DOHH2 (cell line): Measurements from ENCODE around the gene UPK1A.

Experiments
- EZH2phosphoT487 ChIP-seq: fragments of 200-600 bp; sonication (generic); IDR thresholded peaks from 2 replicates; pipeline ENCODE4 v1.6.1; 2017; ENCODE audit warnings: borderline replicate concordance, mild to moderate bottlenecking, antibody characterized with exemption, low read length, moderate library complexity, mixed read lengths
- TF ChIP-seq, protein P1 (sequence below): fragments of 200-600 bp; sonication (generic); IDR thresholded peaks from one replicate; pipeline ENCODE4 v1.5.1; 2014; ENCODE audit warnings: antibody characterized with exemption, mild to moderate bottlenecking, low read depth, low read length; ENCODE audit not compliant: poor library complexity, severe bottlenecking

DNA sequence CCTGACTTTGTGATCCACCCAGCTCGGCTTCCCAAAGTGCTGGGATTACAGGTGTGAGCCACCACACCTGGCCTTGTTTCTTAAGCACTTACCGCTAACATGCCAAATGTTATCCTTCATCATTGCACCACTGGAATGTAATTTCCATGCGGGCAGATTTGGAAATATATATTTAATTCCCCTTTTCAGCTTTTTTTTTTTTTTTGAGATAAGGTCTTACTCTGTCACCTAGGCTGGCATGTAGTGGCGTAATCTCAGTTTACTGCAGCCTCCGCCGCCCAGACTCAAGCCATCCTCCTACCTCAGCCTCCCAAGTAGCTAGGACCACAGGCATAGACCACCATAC, 4.3 kb upstream of the UPK1A start:
- TF ChIP-seq, protein P1, sequence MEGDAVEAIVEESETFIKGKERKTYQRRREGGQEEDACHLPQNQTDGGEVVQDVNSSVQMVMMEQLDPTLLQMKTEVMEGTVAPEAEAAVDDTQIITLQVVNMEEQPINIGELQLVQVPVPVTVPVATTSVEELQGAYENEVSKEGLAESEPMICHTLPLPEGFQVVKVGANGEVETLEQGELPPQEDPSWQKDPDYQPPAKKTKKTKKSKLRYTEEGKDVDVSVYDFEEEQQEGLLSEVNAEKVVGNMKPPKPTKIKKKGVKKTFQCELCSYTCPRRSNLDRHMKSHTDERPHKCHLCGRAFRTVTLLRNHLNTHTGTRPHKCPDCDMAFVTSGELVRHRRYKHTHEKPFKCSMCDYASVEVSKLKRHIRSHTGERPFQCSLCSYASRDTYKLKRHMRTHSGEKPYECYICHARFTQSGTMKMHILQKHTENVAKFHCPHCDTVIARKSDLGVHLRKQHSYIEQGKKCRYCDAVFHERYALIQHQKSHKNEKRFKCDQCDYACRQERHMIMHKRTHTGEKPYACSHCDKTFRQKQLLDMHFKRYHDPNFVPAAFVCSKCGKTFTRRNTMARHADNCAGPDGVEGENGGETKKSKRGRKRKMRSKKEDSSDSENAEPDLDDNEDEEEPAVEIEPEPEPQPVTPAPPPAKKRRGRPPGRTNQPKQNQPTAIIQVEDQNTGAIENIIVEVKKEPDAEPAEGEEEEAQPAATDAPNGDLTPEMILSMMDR: no peak
- no peak for TF ChIP-seq EZH2phosphoT487
